ENCODE measurements around the gene MTMR6. TPM values are rescaled to one million over a fixed set of nuclear protein-coding genes. Genes with fewer than 3 reads are reported as not detected.
"Not testable (repeated sequence)": the region's sequence is repeated elsewhere in the genome, so short reads cannot be mapped to it uniquely, and the experiment has no call there.

MTMR6 gene
- 10 to 100 TPM; 18.4 to 20.0 TPM for total RNA-seq

DNA sequence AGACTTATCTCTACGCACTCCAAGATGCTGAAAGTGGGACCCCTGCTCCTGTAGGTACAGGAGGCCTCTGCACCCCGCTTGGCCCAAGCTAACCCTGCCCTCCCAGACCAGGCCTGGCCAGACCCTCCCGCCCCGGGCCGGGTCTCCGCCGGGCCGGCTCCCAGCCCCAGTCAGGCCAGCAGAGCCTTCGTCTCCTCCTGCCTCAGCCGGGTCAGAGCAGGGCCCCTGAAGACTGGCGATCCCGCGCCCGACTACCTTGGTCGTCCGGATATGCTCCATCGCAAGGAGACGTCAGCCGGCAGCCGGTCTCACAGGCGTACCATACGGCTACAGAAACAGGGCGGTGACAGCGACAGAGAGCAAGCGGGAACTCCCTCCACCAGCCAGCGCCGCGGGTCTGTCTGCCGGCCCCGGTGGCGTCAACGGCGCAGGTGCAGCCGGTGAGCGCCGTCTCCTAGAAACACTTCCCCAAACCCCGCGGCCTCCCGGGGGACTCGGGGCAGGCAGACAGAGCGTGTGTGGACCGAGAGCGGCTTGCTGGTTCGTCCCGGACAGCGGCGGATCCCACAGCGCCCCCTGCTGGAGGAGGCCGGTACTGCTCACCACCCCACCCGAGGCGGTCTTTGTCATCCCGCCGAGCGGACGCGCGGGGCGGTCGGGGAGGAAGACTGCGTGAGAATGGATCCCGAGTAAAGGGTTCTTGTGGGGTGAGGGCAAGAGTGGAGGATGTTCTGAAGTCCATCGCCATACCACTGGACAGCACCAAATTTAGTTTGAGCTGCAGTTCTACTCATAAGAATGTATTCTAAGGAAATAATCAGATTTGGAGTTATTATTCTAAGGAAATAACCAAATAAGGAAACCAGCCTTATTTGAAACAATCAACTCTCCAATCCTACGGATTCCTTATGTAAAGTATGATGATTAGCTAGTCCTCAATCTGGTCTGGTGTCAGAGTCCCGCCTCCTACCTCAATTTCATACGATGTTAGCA lies at the start of gene MTMR6:
TSS of gene MTMR6 (minus strand) at position 520 of the 993 bp plus-strand sequence. CDS start at position 279, 241 bp downstream.
- Mint-ChIP-seq H3K36me3 (ENCODE audit: low read depth) (peaks cover 15% of the 10 kb centered on the region), H3K27ac (peak within 1 kb of the TSS; percentile 95), H3K27me3 (ENCODE audit: low read depth) (peaks cover 16% of the 10 kb centered on the region), H3K4me1 (ENCODE audit: low read depth) (peaks cover 38% of the 10 kb centered on the region), H3K9me3 (ENCODE audit: insufficient read depth) (no peaks in the 10 kb centered on the region), H3K4me3 (peak within 1 kb of the TSS; percentile 88)
- peak; percentile 92 for ATAC-seq
- peak; percentile 95 for DNase-seq
- ChIA-PET CTCF (interaction anchor here (0.6 to 3.8 kb wide), 16 partner anchors 8 to 53 kb away, joined by 3 to 19 read pairs (median 4); partner anchors contain the start of gene NUP58), POLR2A (interaction anchor here (0.5 to 3.6 kb wide), 8 partner anchors 12 to 899 kb away, joined by 3 to 34 read pairs (median 4); partner anchors contain the start of gene NUP58)

GRCh38 chr13:25335856-25336255 lies 48.6 kb upstream of the MTMR6 start:
- ATAC-seq (no peak), DNase-seq (no peak)
- no peaks in the 10 kb centered on the region for H3K4me1 Mint-ChIP-seq (ENCODE audit: low read depth)
- no peak overlapping the region for H3K27ac Mint-ChIP-seq
- H3K27me3 Mint-ChIP-seq (ENCODE audit: low read depth), result no peaks in the 10 kb centered on the region
- no peaks in the 10 kb centered on the region for H3K9me3 Mint-ChIP-seq (ENCODE audit: insufficient read depth)
- ChIA-PET POLR2A (no interaction called here), CTCF (no interaction called here)
- H3K36me3 Mint-ChIP-seq (ENCODE audit: low read depth), result peaks cover 40% of the 10 kb centered on the region
- H3K4me3 Mint-ChIP-seq, result no peak overlapping the region

- Mint-ChIP-seq H3K27ac (no peak overlapping the region), H3K4me1 (ENCODE audit: low read depth) (no peaks in the 10 kb centered on the region), H3K36me3 (ENCODE audit: low read depth) (peaks cover 55% of the 10 kb centered on the region), H3K9me3 (ENCODE audit: insufficient read depth) (no peaks in the 10 kb centered on the region), H3K4me3 (no peak overlapping the region), H3K27me3 (ENCODE audit: low read depth) (no peaks in the 10 kb centered on the region)
- POLR2A ChIA-PET, result no interaction called here
- DNase-seq (no peak), ATAC-seq (no peak)
- CTCF ChIA-PET, result no interaction called here
Observed at GRCh38 chr13:25330541-25330940, 43.3 kb upstream of the MTMR6 start.

GRCh38 chr13:25329706-25330105 lies 42.4 kb upstream of the MTMR6 start:
- Mint-ChIP-seq H3K27me3 (ENCODE audit: low read depth) (no peaks in the 10 kb centered on the region), H3K27ac (no peak overlapping the region), H3K36me3 (ENCODE audit: low read depth) (peaks cover 60% of the 10 kb centered on the region), H3K4me3 (no peak overlapping the region), H3K9me3 (ENCODE audit: insufficient read depth) (no peaks in the 10 kb centered on the region), H3K4me1 (ENCODE audit: low read depth) (no peaks in the 10 kb centered on the region)
- CTCF ChIA-PET, result no interaction called here
- no peak for DNase-seq
- POLR2A ChIA-PET, result no interaction called here
- no peak for ATAC-seq

DNA sequence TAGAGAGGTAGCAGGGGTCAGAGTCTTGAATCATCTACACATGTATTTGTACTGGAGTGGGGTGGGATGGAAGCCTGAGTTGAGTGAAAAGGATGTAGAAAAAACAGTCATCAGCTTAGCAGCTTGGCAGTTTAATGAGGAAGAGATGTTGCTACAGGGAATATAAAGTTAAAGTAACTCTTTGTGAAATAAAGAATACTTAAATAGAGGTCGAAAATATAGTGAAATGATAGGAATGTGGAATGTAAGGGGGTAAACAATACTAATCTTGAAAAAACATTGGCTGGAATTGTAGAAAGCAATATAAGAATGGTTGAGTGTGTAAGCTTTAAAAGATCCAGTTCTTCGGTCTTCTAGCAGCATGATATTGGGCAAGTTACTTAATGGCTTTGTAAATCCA lies 36.8 kb upstream of the MTMR6 start:
- POLR2A ChIA-PET, result interaction anchor here (1.0 to 1.1 kb wide), 2 partner anchors 20 to 38 kb away, joined by 4 read pairs; no protein-coding TSS in a partner anchor
- ATAC-seq (no peak), DNase-seq (no peak)
- H3K4me3 Mint-ChIP-seq, result no peak overlapping the region
- no peaks in the 10 kb centered on the region for H3K27me3 Mint-ChIP-seq (ENCODE audit: low read depth)
- peak overlapping the region; percentile 4 for H3K27ac Mint-ChIP-seq
- H3K36me3 Mint-ChIP-seq (ENCODE audit: low read depth), result peaks cover 42% of the 10 kb centered on the region
- no peaks in the 10 kb centered on the region for H3K4me1 Mint-ChIP-seq (ENCODE audit: low read depth)
- no peaks in the 10 kb centered on the region for H3K9me3 Mint-ChIP-seq (ENCODE audit: insufficient read depth)
- CTCF ChIA-PET, result no interaction called here

DNA sequence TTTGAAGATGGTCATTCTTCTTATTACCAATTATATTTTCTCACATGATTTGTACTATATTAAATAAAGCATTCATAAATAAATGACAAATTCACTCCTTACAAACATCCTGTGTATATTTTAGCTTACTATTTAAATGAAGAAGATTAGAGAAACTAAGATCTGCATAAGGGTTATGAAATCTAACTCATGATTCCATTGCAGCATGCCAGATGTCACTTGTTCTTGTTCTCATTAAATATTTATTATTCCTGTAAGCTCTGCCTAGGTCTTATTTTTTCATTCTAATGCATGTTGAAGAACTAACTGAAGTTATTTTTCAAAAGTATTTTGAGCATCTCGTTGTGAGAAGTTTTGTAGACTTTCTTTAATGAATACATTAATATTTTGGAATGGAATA lies 32.5 kb upstream of the MTMR6 start:
- CTCF ChIA-PET, result no interaction called here
- no peak overlapping the region for H3K4me3 Mint-ChIP-seq
- H3K27me3 Mint-ChIP-seq (ENCODE audit: low read depth), result no peaks in the 10 kb centered on the region
- ATAC-seq (no peak), DNase-seq (no peak)
- H3K4me1 Mint-ChIP-seq (ENCODE audit: low read depth), result no peaks in the 10 kb centered on the region
- peaks cover 38% of the 10 kb centered on the region for H3K36me3 Mint-ChIP-seq (ENCODE audit: low read depth)
- no peaks in the 10 kb centered on the region for H3K9me3 Mint-ChIP-seq (ENCODE audit: insufficient read depth)
- POLR2A ChIA-PET, result no interaction called here
- no peak overlapping the region for H3K27ac Mint-ChIP-seq

DNA sequence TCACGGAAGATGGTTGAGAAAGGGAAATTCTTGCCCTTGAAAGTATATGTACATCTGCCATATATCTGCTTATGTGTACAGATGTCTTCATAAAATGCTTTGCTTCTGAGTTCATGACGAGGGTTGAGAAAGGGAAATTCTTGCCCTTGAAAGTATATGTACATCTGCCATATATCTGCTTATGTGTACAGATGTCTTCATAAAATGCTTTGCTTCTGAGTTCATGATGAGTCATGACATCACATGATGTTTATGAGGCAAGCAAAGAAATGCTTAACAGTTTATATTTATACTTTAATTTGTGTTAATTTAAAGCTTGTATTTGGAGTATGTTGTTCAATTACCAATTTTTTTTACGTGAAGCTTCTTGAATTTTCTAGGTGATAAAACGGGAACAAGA lies 31.7 kb upstream of the MTMR6 start:
- ATAC-seq; H3K27me3 Mint-ChIP-seq (ENCODE audit: low read depth); H3K4me3 Mint-ChIP-seq; H3K9me3 Mint-ChIP-seq (ENCODE audit: insufficient read depth); POLR2A ChIA-PET; H3K4me1 Mint-ChIP-seq (ENCODE audit: low read depth); H3K27ac Mint-ChIP-seq; CTCF ChIA-PET; DNase-seq: not testable (repeated sequence)
- H3K36me3 Mint-ChIP-seq (ENCODE audit: low read depth), result peaks cover 37% of the 10 kb centered on the region

DNA sequence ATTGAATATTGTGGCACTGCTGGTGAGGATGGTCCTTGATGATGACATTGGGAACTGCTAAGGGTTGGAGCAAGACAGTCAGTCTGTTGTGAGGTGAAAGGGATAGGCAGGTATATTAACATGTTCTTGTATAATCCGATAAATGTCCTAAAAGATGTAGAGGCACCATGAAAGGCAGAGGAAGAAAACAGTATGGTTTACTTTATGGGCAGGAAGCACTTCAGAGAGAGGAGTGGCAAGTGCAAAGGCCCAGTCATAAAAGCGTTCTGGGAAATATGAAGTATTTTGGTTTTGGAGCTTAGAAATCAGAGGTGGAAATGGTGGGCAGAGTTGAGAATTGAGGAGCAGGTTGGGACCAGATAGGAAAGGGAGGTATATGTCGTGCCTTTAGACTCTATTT lies 23.6 kb upstream of the MTMR6 start:
- CTCF ChIA-PET, result no interaction called here
- Mint-ChIP-seq H3K27me3 (ENCODE audit: low read depth) (no peaks in the 10 kb centered on the region), H3K27ac (no peak overlapping the region), H3K36me3 (ENCODE audit: low read depth) (peaks cover 52% of the 10 kb centered on the region), H3K9me3 (ENCODE audit: insufficient read depth) (no peaks in the 10 kb centered on the region), H3K4me3 (no peak overlapping the region), H3K4me1 (ENCODE audit: low read depth) (peaks cover 12% of the 10 kb centered on the region)
- no peak for ATAC-seq
- POLR2A ChIA-PET, result interaction anchor here (0.6 to 1.5 kb wide), 2 partner anchors 9 to 30 kb away, joined by 3 to 5 read pairs; no protein-coding TSS in a partner anchor
- no peak for DNase-seq

GRCh38 chr13:25306671-25307464 lies 19.6 kb upstream of the MTMR6 start:
- no peak for DNase-seq
- CTCF ChIA-PET, result interaction anchor here (1.7 kb wide), 1 partner anchor 20 kb away, joined by 5 read pairs; the partner anchor contains the start of gene MTMR6
- Mint-ChIP-seq H3K9me3 (ENCODE audit: insufficient read depth) (no peaks in the 10 kb centered on the region), H3K4me1 (ENCODE audit: low read depth) (peaks cover 41% of the 10 kb centered on the region), H3K36me3 (ENCODE audit: low read depth) (peaks cover 65% of the 10 kb centered on the region), H3K27me3 (ENCODE audit: low read depth) (no peaks in the 10 kb centered on the region), H3K4me3 (no peak overlapping the region), H3K27ac (peak overlapping the region; percentile 22)
- no peak for ATAC-seq
- POLR2A ChIA-PET, result no interaction called here

GRCh38 chr13:25302121-25302520 lies 14.8 kb upstream of the MTMR6 start:
- ChIA-PET CTCF (interaction anchor here (1.0 to 1.5 kb wide), 3 partner anchors 14 to 69 kb away, joined by 3 to 4 read pairs (median 3); no protein-coding TSS in a partner anchor), POLR2A (interaction anchor here (0.6 to 3.9 kb wide), 6 partner anchors 9 to 182 kb away, joined by 3 to 34 read pairs (median 5); partner anchors contain the start of gene MTMR6)
- DNase-seq (no peak), ATAC-seq (no peak)
- H3K36me3 Mint-ChIP-seq (ENCODE audit: low read depth), result peaks cover 41% of the 10 kb centered on the region
- H3K9me3 Mint-ChIP-seq (ENCODE audit: insufficient read depth), result no peaks in the 10 kb centered on the region
- peak overlapping the region; percentile 96 for H3K4me3 Mint-ChIP-seq
- H3K27ac Mint-ChIP-seq, result peak overlapping the region; percentile 95
- peaks cover 7% of the 10 kb centered on the region for H3K27me3 Mint-ChIP-seq (ENCODE audit: low read depth)
- H3K4me1 Mint-ChIP-seq (ENCODE audit: low read depth), result peaks cover 47% of the 10 kb centered on the region

DNA sequence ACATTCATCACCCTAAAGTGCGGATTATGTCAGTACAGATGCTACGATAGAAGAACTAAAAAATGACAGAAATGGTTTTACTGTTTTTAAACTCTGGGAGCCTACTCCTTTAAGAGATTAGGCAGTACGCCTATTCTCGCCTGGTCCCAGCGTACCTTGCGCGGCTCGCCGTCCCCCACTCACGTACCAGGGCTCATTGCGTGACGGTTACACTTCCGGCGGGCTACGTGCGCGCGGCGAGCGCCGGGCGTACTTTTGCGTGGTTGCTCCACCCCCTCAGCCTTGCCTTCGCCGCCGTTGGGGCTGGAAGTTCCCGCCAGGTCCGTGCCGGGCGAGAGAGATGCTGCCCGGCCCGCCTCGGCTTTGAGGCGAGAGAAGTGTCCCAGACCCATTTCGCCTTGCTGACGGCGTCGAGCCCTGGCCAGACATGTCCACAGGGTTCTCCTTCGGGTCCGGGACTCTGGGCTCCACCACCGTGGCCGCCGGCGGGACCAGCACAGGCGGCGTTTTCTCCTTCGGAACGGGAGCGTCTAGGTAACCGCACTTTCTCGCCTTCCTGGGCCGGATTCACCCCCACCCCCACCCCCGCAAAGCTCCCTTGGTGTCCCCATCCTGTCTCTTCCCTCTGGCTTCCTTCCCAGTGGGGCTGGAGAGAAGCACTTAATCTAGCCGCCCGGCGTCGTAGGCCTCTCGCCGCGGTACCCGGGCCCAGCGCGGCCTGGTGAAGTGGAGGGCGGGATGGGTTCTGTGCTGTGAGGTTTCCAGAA lies 14.2 kb upstream of the MTMR6 start, which contains the start of gene NUP58:
TSS of gene NUP58 (plus strand) at position 279 of the 767 bp plus-strand sequence. CDS start at position 428, 149 bp downstream.
- CTCF ChIA-PET, result interaction anchor here (1.6 to 2.0 kb wide), 2 partner anchors 10 to 15 kb away, joined by 4 to 19 read pairs; partner anchors contain the start of gene MTMR6
- POLR2A ChIA-PET, result interaction anchor here (0.6 to 3.9 kb wide), 9 partner anchors 10 to 182 kb away, joined by 3 to 34 read pairs (median 4); partner anchors contain the start of gene MTMR6
- ATAC-seq, result peak; percentile 98
- peak; percentile 96 for DNase-seq
- Mint-ChIP-seq H3K4me3 (peak within 1 kb of the TSS; percentile 96), H3K27ac (peak within 1 kb of the TSS; percentile 95), H3K36me3 (ENCODE audit: low read depth) (peaks cover 37% of the 10 kb centered on the region), H3K9me3 (ENCODE audit: insufficient read depth) (no peaks in the 10 kb centered on the region), H3K4me1 (ENCODE audit: low read depth) (peaks cover 43% of the 10 kb centered on the region), H3K27me3 (ENCODE audit: low read depth) (peaks cover 12% of the 10 kb centered on the region)

All from activated CD8-positive, alpha-beta T cell treated with anti-CD3 and anti-CD28 coated beads, Interleukin-2, amount 10 ng/mL, durations not matched to agents 7 days and 5 days (primary cell).